T-helper 2 cell treated with Interferon-gamma antibody and Interleukin-4, amounts not matched to agents 5 μg/mL and 100 μg/mL, for 36 hours (primary cell): Measurements from ENCODE around the gene CXCL14.

Source experiments
- DNase-seq: peaks from one replicate; pipeline ENCODE4 v3.0.0; 2021; ENCODE audit warnings: low spot score
- H3K27ac Mint-ChIP-seq: one replicate; pipeline ENCODE4 v1.8.0; 2021; ENCODE audit warnings: mild to moderate bottlenecking, mixed read lengths
- H3K27me3 Mint-ChIP-seq: one replicate; pipeline ENCODE4 v1.8.0; 2021; ENCODE audit warnings: low read depth, mixed read lengths
- H3K36me3 Mint-ChIP-seq: one replicate; pipeline ENCODE4 v1.8.0; 2021; ENCODE audit warnings: low read depth, mixed read lengths
- H3K4me1 Mint-ChIP-seq: one replicate; pipeline ENCODE4 v1.8.0; 2021; ENCODE audit warnings: low read depth, mixed read lengths
- H3K4me3 Mint-ChIP-seq: one replicate; pipeline ENCODE4 v1.8.0; 2022; ENCODE audit warnings: mild to moderate bottlenecking, moderate library complexity, mixed read lengths
- H3K9me3 Mint-ChIP-seq: one replicate; pipeline ENCODE4 v1.8.0; 2021; ENCODE audit warnings: mixed read lengths

Gene CXCL14

GRCh38 chr5:135589152-135589551 is 10.4 kb upstream of the CXCL14 start:
- Mint-ChIP-seq H3K4me1 (no peaks in the 10 kb centered on the region), H3K27ac (no peak overlapping the region), H3K27me3 (peaks cover 1% of the 10 kb centered on the region), H3K9me3 (no peaks in the 10 kb centered on the region), H3K36me3 (no peaks in the 10 kb centered on the region), H3K4me3 (no peak overlapping the region)
- no peak for DNase-seq

GRCh38 chr5:135587721-135588663 is 9.2 kb upstream of the CXCL14 start:
- no peak for DNase-seq
- no peaks in the 10 kb centered on the region for H3K9me3 Mint-ChIP-seq
- H3K4me1 Mint-ChIP-seq: no peaks in the 10 kb centered on the region
- peaks cover 5% of the 10 kb centered on the region for H3K27me3 Mint-ChIP-seq
- H3K27ac Mint-ChIP-seq: no peak overlapping the region
- H3K36me3 Mint-ChIP-seq: no peaks in the 10 kb centered on the region
- H3K4me3 Mint-ChIP-seq: no peak overlapping the region

- H3K27me3 Mint-ChIP-seq: peaks cover 18% of the 10 kb centered on the region
- no peak for DNase-seq
- no peaks in the 10 kb centered on the region for H3K36me3 Mint-ChIP-seq
- no peaks in the 10 kb centered on the region for H3K4me1 Mint-ChIP-seq
- no peak overlapping the region for H3K27ac Mint-ChIP-seq
- H3K9me3 Mint-ChIP-seq: no peaks in the 10 kb centered on the region
- no peak overlapping the region for H3K4me3 Mint-ChIP-seq
Observed at GRCh38 chr5:135584918-135585317, 6.1 kb upstream of the CXCL14 start.

GRCh38 chr5:135584276-135584675 is 5.5 kb upstream of the CXCL14 start:
- DNase-seq: no peak
- Mint-ChIP-seq H3K36me3 (no peaks in the 10 kb centered on the region), H3K4me3 (no peak overlapping the region), H3K27ac (no peak overlapping the region), H3K9me3 (no peaks in the 10 kb centered on the region), H3K4me1 (no peaks in the 10 kb centered on the region), H3K27me3 (peaks cover 24% of the 10 kb centered on the region)

GRCh38 chr5:135582099-135582781 is 3.4 kb upstream of the CXCL14 start:
- Mint-ChIP-seq H3K4me3 (no peak overlapping the region), H3K4me1 (no peaks in the 10 kb centered on the region), H3K27ac (no peak overlapping the region), H3K27me3 (peaks cover 42% of the 10 kb centered on the region), H3K9me3 (no peaks in the 10 kb centered on the region), H3K36me3 (no peaks in the 10 kb centered on the region)
- no peak for DNase-seq

GRCh38 chr5:135578305-135578684 is 496 bp downstream of the CXCL14 start:
- H3K27me3 Mint-ChIP-seq: peaks cover 45% of the 10 kb centered on the region
- DNase-seq: no peak
- H3K27ac Mint-ChIP-seq: no peak overlapping the region
- no peaks in the 10 kb centered on the region for H3K36me3 Mint-ChIP-seq
- H3K9me3 Mint-ChIP-seq: no peaks in the 10 kb centered on the region
- H3K4me1 Mint-ChIP-seq: no peaks in the 10 kb centered on the region
- H3K4me3 Mint-ChIP-seq: no peak overlapping the region

GRCh38 chr5:135577421-135577820 is 1.4 kb downstream of the CXCL14 start:
- H3K36me3 Mint-ChIP-seq: no peaks in the 10 kb centered on the region
- H3K9me3 Mint-ChIP-seq: no peaks in the 10 kb centered on the region
- H3K4me1 Mint-ChIP-seq: no peaks in the 10 kb centered on the region
- no peak for DNase-seq
- no peak overlapping the region for H3K27ac Mint-ChIP-seq
- no peak overlapping the region for H3K4me3 Mint-ChIP-seq
- peaks cover 45% of the 10 kb centered on the region for H3K27me3 Mint-ChIP-seq

- Mint-ChIP-seq H3K9me3 (no peaks in the 10 kb centered on the region), H3K4me3 (no peak overlapping the region), H3K4me1 (no peaks in the 10 kb centered on the region), H3K27me3 (peaks cover 38% of the 10 kb centered on the region), H3K36me3 (no peaks in the 10 kb centered on the region), H3K27ac (no peak overlapping the region)
- no peak for DNase-seq
Observed at GRCh38 chr5:135576075-135576599, 2.7 kb downstream of the CXCL14 start.

- Mint-ChIP-seq H3K27me3 (peaks cover 28% of the 10 kb centered on the region), H3K9me3 (no peaks in the 10 kb centered on the region), H3K4me1 (no peaks in the 10 kb centered on the region), H3K36me3 (no peaks in the 10 kb centered on the region), H3K27ac (no peak overlapping the region), H3K4me3 (no peak overlapping the region)
- no peak for DNase-seq
Observed at GRCh38 chr5:135574493-135574892, 4.3 kb downstream of the CXCL14 start.

- DNase-seq: no peak
- Mint-ChIP-seq H3K27me3 (peaks cover 5% of the 10 kb centered on the region), H3K36me3 (no peaks in the 10 kb centered on the region), H3K27ac (no peak overlapping the region), H3K4me3 (no peak overlapping the region), H3K4me1 (no peaks in the 10 kb centered on the region), H3K9me3 (no peaks in the 10 kb centered on the region)
Observed at GRCh38 chr5:135571902-135572301, 6.9 kb downstream of the CXCL14 start.

GRCh38 chr5:135571066-135571609 is 7.7 kb downstream of the CXCL14 start:
- no peaks in the 10 kb centered on the region for H3K9me3 Mint-ChIP-seq
- no peak overlapping the region for H3K4me3 Mint-ChIP-seq
- no peak overlapping the region for H3K27ac Mint-ChIP-seq
- peaks cover 6% of the 10 kb centered on the region for H3K27me3 Mint-ChIP-seq
- DNase-seq: no peak
- H3K4me1 Mint-ChIP-seq: no peaks in the 10 kb centered on the region
- H3K36me3 Mint-ChIP-seq: no peaks in the 10 kb centered on the region

- H3K9me3 Mint-ChIP-seq: no peaks in the 10 kb centered on the region
- H3K36me3 Mint-ChIP-seq: no peaks in the 10 kb centered on the region
- peaks cover 4% of the 10 kb centered on the region for H3K27me3 Mint-ChIP-seq
- H3K4me3 Mint-ChIP-seq: no peak overlapping the region
- no peak for DNase-seq
- H3K27ac Mint-ChIP-seq: no peak overlapping the region
- H3K4me1 Mint-ChIP-seq: no peaks in the 10 kb centered on the region
Observed at GRCh38 chr5:135570453-135570764, 8.4 kb downstream of the CXCL14 start.

- Mint-ChIP-seq H3K9me3 (no peaks in the 10 kb centered on the region), H3K36me3 (no peaks in the 10 kb centered on the region), H3K27ac (no peak overlapping the region), H3K4me3 (no peak overlapping the region), H3K4me1 (no peaks in the 10 kb centered on the region), H3K27me3 (peaks cover 7% of the 10 kb centered on the region)
- no peak for DNase-seq
Observed at GRCh38 chr5:135569755-135570452, 8.9 kb downstream of the CXCL14 start.

GRCh38 chr5:135568923-135569360 is 9.8 kb downstream of the CXCL14 start:
- no peaks in the 10 kb centered on the region for H3K9me3 Mint-ChIP-seq
- no peaks in the 10 kb centered on the region for H3K4me1 Mint-ChIP-seq
- no peak overlapping the region for H3K4me3 Mint-ChIP-seq
- no peak overlapping the region for H3K27ac Mint-ChIP-seq
- H3K27me3 Mint-ChIP-seq: peaks cover 7% of the 10 kb centered on the region
- H3K36me3 Mint-ChIP-seq: no peaks in the 10 kb centered on the region
- DNase-seq: no peak
